SIG-M5 treated with dmso at 0.1 percent for 504 hours (cell line): ENCODE results near the gene MROH2A.

Source experiments
- DNase-seq: peaks from one replicate; lab custom pipeline; 2025; ENCODE audit not compliant: unreplicated experiment; lab: John Stamatoyannopoulos, UW

Gene MROH2A

DNA sequence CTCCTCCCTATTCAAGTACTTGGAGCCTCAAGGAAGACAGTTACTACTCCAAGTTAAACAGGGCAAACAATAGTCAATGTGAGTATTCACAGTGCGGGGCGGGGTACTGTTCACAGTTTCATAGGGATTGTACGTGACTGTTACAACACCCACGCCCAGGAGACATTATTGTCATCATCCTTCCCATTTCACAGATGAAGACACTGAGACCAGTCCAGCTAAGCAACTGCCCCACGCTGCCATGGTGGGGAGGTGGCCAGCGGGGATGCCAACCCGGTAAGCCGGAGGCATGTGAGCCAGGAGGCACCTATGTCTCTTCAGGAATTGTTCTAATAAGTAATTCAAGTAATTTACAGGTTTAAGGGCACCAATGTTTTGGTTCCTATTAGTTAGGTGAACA lies 75.2 kb downstream of the MROH2A start:
- no peak for DNase-seq

DNA sequence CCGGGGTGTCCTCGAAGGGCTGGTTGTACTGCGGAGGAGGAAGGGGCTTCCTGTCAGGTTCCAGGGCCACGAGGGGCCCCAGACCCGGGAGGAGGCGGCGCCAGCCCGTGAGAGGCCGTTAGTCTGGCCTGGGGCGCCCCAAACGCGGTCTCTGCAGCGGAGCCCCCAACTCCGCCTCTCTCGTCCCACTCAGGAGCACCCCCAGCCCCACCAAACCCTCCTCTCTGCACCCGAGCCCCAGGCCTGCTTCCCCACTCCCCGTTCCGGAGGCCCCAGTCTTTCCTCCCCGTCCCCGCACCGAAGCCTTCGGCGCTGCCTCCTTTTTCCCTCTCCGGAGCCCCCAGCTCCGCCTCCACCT lies 75.7 kb downstream of the MROH2A start:
- no peak for DNase-seq

DNA sequence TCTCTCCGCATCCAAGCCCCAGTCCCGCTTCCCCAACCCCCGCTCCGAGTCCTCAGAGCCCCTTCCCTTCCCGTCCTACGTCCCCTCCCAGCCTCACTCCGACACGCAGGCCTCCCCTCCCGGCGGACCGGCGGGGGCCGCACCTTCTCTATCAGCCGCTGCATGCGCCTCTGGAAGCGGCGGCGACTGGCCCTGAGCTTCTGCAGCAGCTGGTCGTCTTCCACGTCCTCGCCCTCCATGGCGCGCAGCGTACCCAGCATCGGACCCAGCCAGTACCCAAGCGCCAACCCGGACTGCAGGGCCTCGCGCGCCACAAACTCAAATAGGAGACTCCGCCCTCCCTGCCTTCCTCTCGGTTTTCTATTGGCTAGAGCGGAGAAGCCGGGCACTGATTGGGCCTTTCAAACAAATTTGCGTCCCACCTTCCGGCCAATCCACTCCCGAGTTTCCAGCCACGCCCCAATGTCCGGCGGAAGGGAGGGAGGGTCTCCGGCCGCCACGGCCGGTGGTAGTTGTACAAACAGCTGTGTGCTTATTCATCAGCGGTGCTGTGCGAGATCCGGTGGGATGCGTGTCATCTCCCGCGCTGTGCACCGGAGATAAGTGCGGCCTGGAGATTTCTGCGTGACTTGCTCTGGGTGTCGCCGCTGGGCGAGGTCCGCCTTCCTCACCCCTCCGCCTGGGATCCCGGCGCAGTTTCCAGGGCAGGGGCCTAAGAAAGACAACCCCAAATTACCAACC lies 76.3 kb downstream of the MROH2A start, which contains the start of gene HJURP:
TSS of gene HJURP (minus strand) at position 295 of the 741 bp plus-strand sequence. CDS start at position 260, 35 bp downstream.
- DNase-seq = peak; percentile 97

DNA sequence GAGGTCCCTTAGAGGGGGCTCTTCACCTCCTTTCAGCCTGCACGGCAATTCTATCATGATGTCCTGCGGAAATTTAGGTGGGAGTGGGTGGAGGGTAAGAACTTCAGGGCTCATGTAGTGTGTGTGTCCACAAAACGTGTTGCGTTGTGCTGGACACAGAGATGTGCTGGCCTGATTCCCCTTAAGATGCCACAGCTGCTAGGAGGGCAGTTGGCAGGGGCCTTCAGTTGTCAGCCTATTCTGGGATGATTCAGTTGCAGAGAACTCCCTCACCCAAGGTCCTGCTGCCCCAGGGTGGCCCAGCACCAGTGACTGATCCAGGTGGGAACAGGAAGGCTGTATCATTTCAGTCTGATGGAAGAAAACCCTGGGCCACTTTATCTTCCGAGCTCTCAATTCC lies 77.2 kb downstream of the MROH2A start:
- no peak for DNase-seq

DNA sequence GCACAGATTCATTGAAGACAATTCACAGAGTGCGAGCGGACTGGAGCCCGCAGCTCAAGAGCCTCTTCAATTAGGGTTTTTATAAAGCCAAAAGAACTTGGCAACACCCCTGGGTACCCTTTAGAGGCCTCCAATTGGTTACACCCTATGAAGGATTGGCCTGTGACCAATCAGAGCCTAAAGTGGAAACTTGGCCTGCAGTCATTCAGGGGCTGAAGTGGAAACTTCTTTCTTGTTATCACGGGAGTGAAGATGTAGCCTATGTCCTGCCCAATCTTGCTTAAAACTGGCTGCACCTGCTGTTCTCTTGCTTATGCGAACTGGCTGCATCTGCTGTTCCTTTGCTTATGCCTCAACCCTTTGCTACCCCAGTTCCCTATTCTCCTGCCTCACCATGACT lies 78.1 kb downstream of the MROH2A start:
- no peak for DNase-seq

DNA sequence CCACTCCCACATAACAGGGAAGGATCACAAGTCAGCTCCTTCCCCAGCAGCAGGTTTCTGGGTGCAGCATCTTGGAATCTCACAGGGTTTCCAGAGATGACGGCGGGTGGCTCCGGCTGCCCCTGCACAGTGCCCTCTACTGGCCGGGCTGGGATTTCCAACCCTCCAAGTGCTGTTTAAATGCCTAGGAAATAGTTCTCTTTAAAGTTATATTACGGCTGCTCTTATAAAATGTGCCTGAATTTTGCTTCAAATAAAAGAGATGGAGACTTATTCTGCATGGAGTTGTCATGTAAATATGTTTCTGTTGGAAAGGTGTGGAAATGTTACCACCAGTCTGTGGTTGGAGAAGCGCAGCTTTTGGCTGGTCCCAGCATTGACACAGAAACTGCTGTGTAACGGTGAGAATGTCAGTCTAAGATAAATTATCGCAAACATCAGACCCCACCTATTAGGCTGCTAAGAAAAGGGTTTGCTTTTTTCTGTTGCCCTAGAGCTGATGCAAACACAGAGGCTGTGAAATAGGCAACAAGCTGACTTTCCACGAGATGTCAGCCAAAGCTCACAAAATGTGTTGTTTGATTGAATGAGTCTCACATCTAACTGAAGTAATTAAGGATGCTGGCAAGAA lies 79.5 kb downstream of the MROH2A start:
- DNase-seq = peak; percentile 37

DNA sequence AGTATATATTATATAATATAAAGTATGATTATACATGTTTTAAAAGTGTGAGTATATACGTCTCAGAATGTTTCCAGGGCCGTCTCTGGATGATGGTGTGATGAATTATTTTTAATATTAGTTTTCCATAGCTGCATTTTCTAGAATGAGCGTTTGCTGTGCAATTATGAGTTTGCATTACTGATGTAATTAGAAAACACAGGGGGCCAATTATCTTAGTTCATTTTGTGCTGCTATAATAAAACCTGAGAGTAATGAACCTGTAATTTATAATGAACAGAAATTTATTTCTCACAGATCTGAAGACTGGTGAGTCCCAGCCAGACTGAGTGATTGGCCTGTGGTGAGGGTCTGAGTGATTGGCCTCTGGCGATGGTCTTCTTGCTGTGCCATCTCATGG lies 80.2 kb downstream of the MROH2A start:
- no peak for DNase-seq

DNA sequence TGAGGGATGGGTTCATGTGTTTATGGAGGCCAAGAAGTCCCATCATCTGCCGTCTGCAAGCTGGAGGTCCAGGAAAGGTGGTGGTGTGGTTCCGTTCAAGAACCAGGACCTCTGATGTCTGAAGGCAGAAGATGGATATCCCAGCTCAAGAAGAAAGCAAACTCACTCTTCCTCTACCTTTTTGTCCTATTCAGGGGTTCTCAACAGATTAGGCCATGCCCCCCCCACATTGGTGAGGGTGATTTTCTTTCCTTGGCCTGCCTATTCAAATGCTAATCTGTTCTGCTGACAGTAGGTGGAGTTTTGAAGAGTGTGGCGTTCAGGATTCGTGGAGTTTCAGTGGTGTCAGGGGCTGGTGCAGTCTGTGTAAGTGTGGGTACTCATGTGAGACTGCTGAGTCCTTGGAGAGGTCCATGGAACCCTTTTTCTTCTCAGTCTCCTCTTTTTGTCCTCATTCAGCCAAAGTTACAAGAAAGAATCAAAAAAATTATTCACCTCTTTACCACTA lies 84.2 kb downstream of the MROH2A start:
- no peak for DNase-seq

DNA sequence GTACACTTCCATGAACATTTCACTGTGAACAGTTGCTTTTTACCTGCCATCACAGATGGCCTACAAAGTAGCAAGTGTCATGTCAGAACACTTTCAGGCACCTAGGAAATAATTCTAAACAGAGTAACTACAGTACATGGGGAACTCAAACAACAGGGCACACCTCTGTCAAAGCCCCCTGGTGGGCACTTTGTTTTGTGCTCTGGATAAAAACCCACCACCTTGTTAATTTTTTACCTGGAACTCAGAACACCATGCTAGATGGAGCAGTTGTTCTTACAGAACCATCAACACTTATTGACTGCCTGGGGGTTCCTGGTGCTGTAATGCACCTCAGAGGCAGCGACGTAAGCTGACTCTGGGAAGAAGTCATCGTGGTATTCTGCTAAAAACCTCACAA lies 87.7 kb downstream of the MROH2A start:
- no peak for DNase-seq

DNA sequence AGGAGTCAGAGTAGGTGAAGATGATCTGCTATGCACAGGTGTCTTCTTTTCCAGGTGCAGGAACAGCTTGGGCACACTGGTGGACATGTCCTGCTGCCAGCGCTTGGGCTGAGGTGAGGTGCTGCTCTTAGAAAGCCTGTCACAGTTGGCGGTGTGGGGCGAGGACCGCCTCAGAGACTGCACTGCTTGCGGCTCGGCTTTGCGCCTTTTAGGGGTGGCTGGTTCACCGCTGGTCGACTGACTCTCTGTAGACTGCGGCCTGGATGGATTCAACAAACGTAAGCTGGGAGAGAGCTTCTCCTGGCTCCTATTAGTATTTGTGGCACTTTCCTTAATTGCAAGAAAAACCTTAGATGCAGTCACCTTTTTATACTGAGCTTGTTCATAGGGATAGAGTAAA lies 88.3 kb downstream of the MROH2A start:
- DNase-seq = no peak

DNA sequence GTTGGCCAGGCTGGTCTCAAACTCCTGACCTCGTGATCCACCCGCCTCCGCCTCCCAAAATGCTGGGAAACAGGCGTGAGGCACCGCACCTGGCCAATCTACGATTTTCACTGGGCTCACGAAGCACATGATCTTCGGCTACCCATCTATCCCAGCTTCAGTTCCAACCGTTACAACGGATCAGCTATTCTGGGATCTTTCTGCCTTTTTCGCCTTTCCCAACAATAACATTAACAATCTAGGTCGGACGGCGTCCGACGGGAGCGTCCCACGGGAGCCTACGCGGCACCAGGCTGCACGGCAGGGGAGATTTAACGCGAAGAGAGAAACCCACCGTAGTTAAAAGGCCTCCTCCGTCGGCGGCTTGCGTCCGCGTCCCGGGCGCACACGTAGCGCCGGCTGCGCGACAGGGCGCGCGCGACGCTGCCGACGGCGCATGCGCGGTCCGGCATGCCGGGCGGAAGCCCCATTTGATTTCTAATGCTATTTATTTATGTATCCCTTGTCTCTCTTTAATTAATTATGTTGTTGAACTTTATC lies 89.9 kb downstream of the MROH2A start, which contains the start of gene MSL3B:
TSS of gene MSL3B (minus strand) at position 394 of the 540 bp plus-strand sequence.
- DNase-seq = no peak

DNA sequence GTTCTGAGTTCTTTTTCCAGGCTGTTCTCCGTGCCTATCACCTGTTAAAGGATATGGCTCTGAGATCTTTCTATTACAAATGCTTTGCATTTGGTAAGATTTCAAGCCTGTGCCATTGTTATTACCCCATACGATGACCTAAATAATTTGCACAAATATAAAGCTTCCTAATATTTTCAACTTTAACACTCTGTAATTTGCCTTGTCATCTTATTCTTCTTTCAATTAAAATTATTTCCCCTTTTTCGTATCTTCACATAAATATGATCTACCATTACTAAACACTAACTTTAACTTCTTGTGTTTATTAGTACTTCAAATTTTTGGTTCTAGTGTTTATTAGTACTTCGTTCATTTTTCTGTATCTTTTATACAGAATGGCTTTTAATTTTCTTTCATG lies 93.3 kb downstream of the MROH2A start:
- DNase-seq = no peak

DNA sequence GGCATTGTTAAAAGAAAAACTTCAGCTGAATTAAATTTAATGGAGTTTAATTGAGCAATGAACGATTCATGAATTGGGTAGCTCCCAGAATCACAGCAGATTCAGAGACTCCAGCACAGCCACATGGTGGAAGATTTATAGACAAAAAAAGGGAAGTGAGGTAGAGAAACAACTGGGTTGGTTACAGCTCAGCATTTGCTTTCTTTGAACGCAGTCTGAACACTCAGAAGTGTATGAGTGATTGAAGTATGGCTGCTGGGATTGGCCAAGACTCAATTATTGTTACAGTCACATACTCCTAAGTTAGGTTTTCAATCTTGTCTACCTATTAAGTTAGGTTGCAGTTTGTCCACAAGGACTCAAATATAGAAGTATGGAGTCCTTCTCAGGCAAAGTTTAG lies 94.0 kb downstream of the MROH2A start:
- DNase-seq = peak; percentile 66

DNA sequence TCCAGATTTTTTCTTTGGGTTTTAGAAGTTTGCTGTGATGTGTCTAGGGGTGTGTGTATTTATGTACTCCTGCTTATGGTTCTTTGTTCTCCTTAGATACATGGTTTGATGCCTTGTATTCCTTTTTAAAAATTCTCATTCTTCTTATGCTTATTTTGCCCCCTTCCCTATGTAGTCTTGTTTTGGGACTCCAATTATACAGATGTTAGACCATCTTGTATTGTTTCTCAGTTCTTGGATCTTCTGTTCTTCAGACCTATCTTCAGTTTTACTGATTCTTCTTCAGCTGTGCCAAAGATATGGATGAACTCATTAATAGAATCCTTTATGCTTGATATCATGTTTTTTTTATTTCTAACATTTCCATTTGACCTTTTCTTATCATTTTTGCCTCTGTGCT lies 104.2 kb downstream of the MROH2A start:
- DNase-seq = no peak
